GM23248 (cell line): ENCODE data around the gene MED20. TPM values are rescaled to one million over a fixed set of nuclear protein-coding genes. Genes with fewer than 3 reads are reported as not detected.

Source experiments
- DNase-seq: peaks from one replicate; pipeline ENCODE4 v3.0.0-alpha.2; 2015
- H2AFZ ChIP-seq: fragments of 200-600 bp; sonication (generic); 2 replicates; pipeline ENCODE4 v1.6.1; 2016; ENCODE audit warnings: antibody characterized with exemption
- H3F3A ChIP-seq: fragments of 200-600 bp; sonication (generic); 2 replicates; pipeline ENCODE4 v1.6.1; 2016; ENCODE audit warnings: mild to moderate bottlenecking, antibody characterized with exemption, mixed run types; ENCODE audit not compliant: insufficient read depth
- H3K27ac ChIP-seq: fragments of 200-600 bp; sonication (generic); 2 replicates; pipeline ENCODE4 v1.5.1; 2016; ENCODE audit warnings: mild to moderate bottlenecking
- H3K27me3 ChIP-seq: fragments of 200-600 bp; sonication (generic); replicated peaks from 2 replicates; pipeline ENCODE4 v1.6.1; 2016; ENCODE audit warnings: mild to moderate bottlenecking; ENCODE audit not compliant: insufficient read depth
- H3K36me3 ChIP-seq: fragments of 200-600 bp; sonication (generic); 2 replicates; pipeline ENCODE4 v1.6.1; 2016; ENCODE audit warnings: low read depth, mild to moderate bottlenecking
- H3K4me1 ChIP-seq: fragments of 200-600 bp; sonication (generic); 2 replicates; pipeline ENCODE4 v1.6.1; 2016; ENCODE audit warnings: mild to moderate bottlenecking; ENCODE audit not compliant: insufficient read depth
- H3K4me2 ChIP-seq: fragments of 200-600 bp; sonication (generic); one replicate; pipeline ENCODE4 v1.6.1; 2016; ENCODE audit warnings: mild to moderate bottlenecking; ENCODE audit not compliant: unreplicated experiment
- H3K4me3 ChIP-seq: fragments of 200-600 bp; sonication (generic); 2 replicates; pipeline ENCODE4 v1.5.1; 2016; ENCODE audit warnings: mild to moderate bottlenecking
- H3K79me2 ChIP-seq: fragments of 200-600 bp; sonication (generic); 2 replicates; pipeline ENCODE4 v1.6.1; 2016; ENCODE audit warnings: mild to moderate bottlenecking; ENCODE audit not compliant: insufficient read depth
- H3K9ac ChIP-seq: fragments of 200-600 bp; sonication (generic); 2 replicates; pipeline ENCODE4 v1.6.1; 2016; ENCODE audit warnings: mild to moderate bottlenecking
- H3K9me2 ChIP-seq: fragments of 200-600 bp; sonication (generic); 2 replicates; pipeline ENCODE4 v1.6.1; 2016; ENCODE audit warnings: mixed run types, mild to moderate bottlenecking, moderate library complexity; ENCODE audit not compliant: insufficient read depth
- H3K9me3 ChIP-seq: fragments of 200-600 bp; sonication (generic); one replicate; pipeline ENCODE4 v1.6.1; 2017; ENCODE audit warnings: low read depth
- H4K20me1 ChIP-seq: fragments of 200-600 bp; sonication (generic); 2 replicates; pipeline ENCODE4 v1.6.0; 2016; ENCODE audit not compliant: insufficient read depth
- EZH2 ChIP-seq: fragments of 200-600 bp; sonication (generic); IDR thresholded peaks from 2 replicates; pipeline ENCODE4 v1.6.1; 2018; ENCODE audit warnings: antibody characterized with exemption, mild to moderate bottlenecking; ENCODE audit not compliant: insufficient read depth, poor library complexity, severe bottlenecking
- EZH2phosphoT487 ChIP-seq: fragments of 200-600 bp; sonication (generic); IDR thresholded peaks from 2 replicates; pipeline ENCODE4 v1.6.1; 2018; ENCODE audit warnings: antibody characterized with exemption, moderate library complexity, mild to moderate bottlenecking, low read depth; ENCODE audit not compliant: insufficient read depth
- WGBS, 2 experiments: methylation state at CpG; one replicate each; pipeline ENCODE4 v1.1.6; 2015 to 2017; ENCODE audit warnings: low lambda C conversion rate in 2 of 2, low coverage in 1 of 2; ENCODE audit errors: missing lambda C conversion rate in 2 of 2; 5-methylcytosine and 5-hydroxymethylcytosine counted together
- in situ Hi-C: fragments of 300-500 bp; cut with MboI; formaldehyde crosslinking; loops from 2 replicates; pipeline ENCODE4 v1.15.0; 2020
- polyA plus RNA-seq: library from polyadenylated mRNA; unstranded; fragments of >200 nt; fragmentation: Nextera tagmentation; extraction: Ambion mirVana; gene quantifications from 2 replicates; pipeline ENCODE4 v1.2.1, GENCODE V29; 2016
- total RNA-seq: library from RNA; depleted of rRNA; stranded (reverse); fragments of >200 nt; shearing (Covaris generic); gene quantifications from 2 replicates; pipeline ENCODE4 v1.2.3, GENCODE V29; 2014

The MED20 gene
- total and polyA plus RNA-seq, 2 experiments from 2014 or later, result 24.2 to 30.6 TPM

- H3K9me3 ChIP-seq, result no peaks in the 10 kb centered on the region
- no peaks in the 10 kb centered on the region for H3K9me2 ChIP-seq
- WGBS, 2 experiments, result 96 to 100% methylated on average over 1 of the region's 1 CpG
- DNase-seq, result no peak
- H3K27ac ChIP-seq, result no peak overlapping the region
- no peaks in the 10 kb centered on the region for H4K20me1 ChIP-seq
- no peak overlapping the region for H3K9ac ChIP-seq
- no peak overlapping the region for H3K4me2 ChIP-seq
- H3K27me3 ChIP-seq, result no peaks in the 10 kb centered on the region
- no peak overlapping the region for H2AFZ ChIP-seq
- H3K79me2 ChIP-seq, result peaks cover 48% of the 10 kb centered on the region
- in situ Hi-C loops, result loop anchor here (5.0 kb wide), 1 partner anchor 88 kb away; no protein-coding TSS in a partner anchor
- peaks cover 39% of the 10 kb centered on the region for H3K36me3 ChIP-seq
- H3K4me3 ChIP-seq, result no peak overlapping the region
- peaks cover 47% of the 10 kb centered on the region for H3F3A ChIP-seq
- TF ChIP-seq EZH2 (no peak), EZH2phosphoT487 (no peak)
- H3K4me1 ChIP-seq, result peaks cover 35% of the 10 kb centered on the region
These were observed 14.2 kb upstream of the MED20 start for GRCh38 chr6:41935193-41935574.

GRCh38 chr6:41934278-41935192 lies 13.6 kb upstream of the MED20 start:
- no peaks in the 10 kb centered on the region for H3K9me3 ChIP-seq
- no peak overlapping the region for H3K4me3 ChIP-seq
- peaks cover 42% of the 10 kb centered on the region for H3K36me3 ChIP-seq
- no peaks in the 10 kb centered on the region for H3K9me2 ChIP-seq
- H3K79me2 ChIP-seq, result peaks cover 48% of the 10 kb centered on the region
- DNase-seq, result peak; percentile 22
- peaks cover 40% of the 10 kb centered on the region for H3F3A ChIP-seq
- H3K4me1 ChIP-seq, result peaks cover 28% of the 10 kb centered on the region
- no peaks in the 10 kb centered on the region for H3K27me3 ChIP-seq
- TF ChIP-seq EZH2phosphoT487, result no peak
- no peak for TF ChIP-seq EZH2
- no peak overlapping the region for H3K4me2 ChIP-seq
- in situ Hi-C loops, result loop anchor here (5.0 kb wide), 1 partner anchor 87 kb away; no protein-coding TSS in a partner anchor
- H2AFZ ChIP-seq, result no peak overlapping the region
- 80 to 83% methylated on average over 7 of the region's 7 CpGs for WGBS, 2 experiments
- H4K20me1 ChIP-seq, result no peaks in the 10 kb centered on the region
- no peak overlapping the region for H3K9ac ChIP-seq
- no peak overlapping the region for H3K27ac ChIP-seq

- peaks cover 41% of the 10 kb centered on the region for H3K79me2 ChIP-seq
- WGBS, 2 experiments, result 83 to 87% methylated on average over 15 of the region's 15 CpGs
- H3K4me3 ChIP-seq, result no peak overlapping the region
- H4K20me1 ChIP-seq, result no peaks in the 10 kb centered on the region
- H3K9me2 ChIP-seq, result no peaks in the 10 kb centered on the region
- no peak overlapping the region for H2AFZ ChIP-seq
- no peaks in the 10 kb centered on the region for H3K27me3 ChIP-seq
- in situ Hi-C loops, result no loop called here
- peaks cover 12% of the 10 kb centered on the region for H3K4me1 ChIP-seq
- H3K9ac ChIP-seq, result no peak overlapping the region
- H3K4me2 ChIP-seq, result no peak overlapping the region
- H3K9me3 ChIP-seq, result no peaks in the 10 kb centered on the region
- no peak overlapping the region for H3K27ac ChIP-seq
- no peak for DNase-seq
- H3F3A ChIP-seq, result peaks cover 36% of the 10 kb centered on the region
- peaks cover 63% of the 10 kb centered on the region for H3K36me3 ChIP-seq
- TF ChIP-seq EZH2, result no peak
These were observed 11.4 kb upstream of the MED20 start for GRCh38 chr6:41932378-41932777.

GRCh38 chr6:41931792-41932191 lies 10.9 kb upstream of the MED20 start:
- Histone ChIP-seq H3K9ac (no peak overlapping the region), H3K4me2 (no peak overlapping the region), H3K4me3 (no peak overlapping the region), H3K9me2 (no peaks in the 10 kb centered on the region), H4K20me1 (no peaks in the 10 kb centered on the region), H3F3A (peaks cover 30% of the 10 kb centered on the region), H3K79me2 (peaks cover 41% of the 10 kb centered on the region), H3K4me1 (peaks cover 12% of the 10 kb centered on the region), H2AFZ (no peak overlapping the region), H3K27ac (no peak overlapping the region), H3K9me3 (no peaks in the 10 kb centered on the region), H3K36me3 (peaks cover 67% of the 10 kb centered on the region), H3K27me3 (no peaks in the 10 kb centered on the region)
- in situ Hi-C loops, result no loop called here
- DNase-seq, result no peak
- 68% methylated on average over 2 of the region's 2 CpGs for WGBS, 2 experiments
- TF ChIP-seq EZH2phosphoT487 (no peak), EZH2 (no peak)
